HG03103 (cell line): ENCODE data around the gene SEPTIN5.
"Not testable (repeated sequence)": the region's sequence is repeated elsewhere in the genome, so short reads cannot be mapped to it uniquely, and the experiment has no call there.

Experiments used
- ATAC-seq: cut with Tn5 transposase; IDR thresholded peaks from one replicate; pipeline ENCODE4 v1.9.1; 2021; ENCODE audit warnings: low read depth; ENCODE audit not compliant: unreplicated experiment

SEPTIN5 gene

DNA sequence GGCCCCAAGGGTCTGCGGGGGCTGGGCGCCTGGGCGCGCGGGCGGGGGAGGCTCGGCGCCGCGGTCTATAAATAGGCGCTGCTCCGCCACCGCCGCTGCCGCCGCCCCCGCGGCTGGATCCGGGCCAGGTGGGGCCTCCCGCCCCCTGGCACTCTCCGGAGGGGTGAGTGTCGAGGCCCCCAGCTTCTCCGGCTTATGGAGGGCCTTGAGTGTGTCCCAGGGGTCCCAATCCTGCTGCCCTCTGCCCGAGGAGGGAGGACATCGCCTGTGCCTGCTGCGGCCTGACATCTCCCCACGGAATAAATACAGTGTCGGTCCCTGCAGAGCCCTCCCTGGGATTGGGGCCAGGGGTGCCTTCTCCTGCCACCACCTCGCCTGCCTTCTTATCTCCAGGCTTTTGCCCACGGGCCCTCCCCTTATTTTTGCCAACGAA lies 4.8 kb downstream of the SEPTIN5 start:
- ATAC-seq = no peak

DNA sequence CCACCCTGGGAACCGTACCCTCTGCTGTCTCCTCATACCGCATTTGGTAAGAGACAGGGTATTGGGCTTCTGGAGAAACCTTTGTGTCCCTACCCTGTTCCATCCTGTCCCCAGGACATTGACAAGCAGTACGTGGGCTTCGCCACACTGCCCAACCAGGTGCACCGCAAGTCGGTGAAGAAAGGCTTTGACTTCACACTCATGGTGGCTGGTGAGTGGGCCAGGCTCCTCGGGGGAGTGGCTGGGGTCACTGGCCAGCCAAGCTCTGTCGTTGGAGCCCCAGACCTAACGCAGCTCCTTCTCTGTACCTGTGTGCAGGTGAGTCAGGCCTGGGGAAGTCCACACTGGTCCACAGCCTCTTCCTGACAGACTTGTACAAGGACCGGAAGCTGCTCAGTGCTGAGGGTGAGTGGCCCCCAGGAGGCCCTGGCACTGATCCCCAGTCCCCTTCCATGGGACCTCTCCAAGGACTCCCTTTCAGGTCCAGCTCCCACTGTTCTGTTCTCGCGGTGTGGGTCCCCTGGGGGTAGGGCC lies 5.3 kb downstream of the SEPTIN5 start:
- ATAC-seq = no peak

DNA sequence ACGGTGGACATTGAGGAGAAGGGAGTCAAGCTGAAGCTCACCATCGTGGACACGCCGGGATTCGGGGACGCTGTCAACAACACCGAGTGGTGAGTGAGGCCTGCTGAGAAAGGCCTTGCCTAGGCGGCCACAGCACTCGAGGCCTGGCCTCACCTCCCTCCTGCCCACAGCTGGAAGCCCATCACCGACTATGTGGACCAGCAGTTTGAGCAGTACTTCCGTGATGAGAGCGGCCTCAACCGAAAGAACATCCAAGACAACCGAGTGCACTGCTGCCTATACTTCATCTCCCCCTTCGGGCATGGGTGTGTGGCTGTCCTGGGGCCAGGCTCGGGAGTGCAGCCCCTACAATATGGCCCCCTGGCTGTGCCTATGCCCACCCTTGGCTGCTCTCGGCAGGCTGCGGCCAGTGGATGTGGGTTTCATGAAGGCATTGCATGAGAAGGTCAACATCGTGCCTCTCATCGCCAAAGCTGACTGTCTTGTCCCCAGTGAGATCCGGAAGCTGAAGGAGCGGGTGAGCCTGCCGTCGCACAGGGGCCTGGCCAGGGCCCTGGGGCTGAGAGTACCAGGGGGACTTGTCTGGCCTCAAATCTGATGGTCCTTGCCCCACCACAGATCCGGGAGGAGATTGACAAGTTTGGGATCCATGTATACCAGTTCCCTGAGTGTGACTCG lies 6.0 kb downstream of the SEPTIN5 start:
- ATAC-seq = no peak

DNA sequence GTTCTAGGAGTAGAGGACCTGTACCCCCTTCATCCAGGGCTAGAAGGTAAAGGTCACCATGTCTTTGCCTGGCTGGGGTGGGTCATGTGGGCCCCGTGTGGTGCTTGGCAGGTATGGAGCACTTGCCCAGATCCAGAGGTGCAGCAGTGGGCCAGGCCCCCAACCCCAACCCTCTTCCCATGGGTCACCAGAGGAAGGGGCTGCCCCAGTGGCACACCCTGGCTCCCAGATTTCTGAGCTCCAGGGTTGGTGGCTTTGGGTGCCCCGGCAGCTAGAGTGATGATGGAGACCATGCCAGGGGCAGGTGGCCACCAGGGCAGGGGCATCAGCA lies 6.7 kb downstream of the SEPTIN5 start:
- no peak for ATAC-seq

DNA sequence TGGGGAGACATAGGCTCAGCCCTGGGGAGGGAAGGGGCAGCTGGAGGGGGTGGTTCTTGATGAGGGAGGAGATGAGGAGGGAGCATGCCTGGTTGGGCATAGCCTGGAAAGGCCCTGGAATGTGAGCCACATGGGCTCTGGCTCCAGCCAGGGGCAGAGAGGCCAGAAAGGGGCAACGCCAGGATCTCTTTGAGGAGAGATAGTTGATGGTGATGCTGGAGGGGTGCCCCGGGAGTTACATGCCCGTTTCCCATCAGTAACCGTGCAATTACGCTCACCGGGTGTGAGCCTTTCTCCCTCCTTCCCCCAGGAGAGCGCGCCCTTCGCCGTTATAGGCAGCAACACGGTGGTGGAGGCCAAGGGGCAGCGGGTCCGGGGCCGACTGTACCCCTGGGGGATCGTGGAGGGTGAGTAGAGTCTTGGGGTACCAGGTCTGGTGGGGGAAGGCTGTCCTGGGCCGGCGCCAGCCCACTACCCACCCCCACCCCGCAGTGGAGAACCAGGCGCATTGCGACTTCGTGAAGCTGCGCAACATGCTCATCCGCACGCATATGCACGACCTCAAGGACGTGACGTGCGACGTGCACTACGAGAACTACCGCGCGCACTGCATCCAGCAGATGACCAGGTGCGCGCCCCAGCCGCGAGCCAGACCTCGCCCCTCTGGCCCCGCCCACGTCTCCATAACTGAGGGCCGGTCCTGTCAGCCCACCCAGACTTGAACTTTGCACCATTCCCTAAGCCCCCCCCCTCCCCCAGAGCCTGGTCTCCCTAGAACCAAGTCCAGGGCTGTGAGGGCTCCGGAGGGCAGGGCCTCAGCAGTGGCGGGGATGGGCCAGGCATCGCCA lies 7.3 kb downstream of the SEPTIN5 start:
- ATAC-seq = no peak

DNA sequence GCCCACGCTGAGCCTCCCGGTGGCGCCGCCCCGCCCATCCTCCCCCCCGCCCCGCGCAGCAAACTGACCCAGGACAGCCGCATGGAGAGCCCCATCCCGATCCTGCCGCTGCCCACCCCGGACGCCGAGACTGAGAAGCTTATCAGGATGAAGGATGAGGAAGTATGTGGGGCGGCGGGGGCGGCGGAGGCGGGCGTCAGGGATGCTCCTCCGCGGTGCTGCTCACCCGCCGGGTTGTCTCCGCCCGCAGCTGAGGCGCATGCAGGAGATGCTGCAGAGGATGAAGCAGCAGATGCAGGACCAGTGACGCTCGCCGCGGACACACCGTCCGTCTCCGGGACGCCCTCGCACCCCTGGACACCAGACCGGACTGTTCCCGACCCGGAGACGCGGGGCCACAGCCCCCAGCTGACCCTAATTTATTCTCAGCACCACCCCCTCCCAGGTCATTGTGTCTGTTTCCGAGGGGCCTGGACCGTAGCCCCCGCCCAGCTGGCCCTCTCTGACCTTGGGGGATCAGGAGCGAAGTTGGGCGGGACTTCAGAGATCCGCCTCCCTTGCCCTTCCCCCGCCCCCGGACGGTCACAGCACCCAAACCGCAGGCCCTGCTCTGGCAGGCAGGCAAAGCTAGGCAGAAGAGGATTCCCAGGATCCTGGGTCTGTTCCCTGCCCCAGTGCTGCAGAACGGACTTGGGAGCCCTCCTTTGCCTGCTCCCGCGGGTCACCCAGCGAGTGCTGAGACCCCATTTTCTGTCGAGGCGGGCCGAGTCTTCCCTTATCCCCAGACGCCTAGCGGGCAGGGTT lies 8.1 kb downstream of the SEPTIN5 start:
- ATAC-seq = no peak

DNA sequence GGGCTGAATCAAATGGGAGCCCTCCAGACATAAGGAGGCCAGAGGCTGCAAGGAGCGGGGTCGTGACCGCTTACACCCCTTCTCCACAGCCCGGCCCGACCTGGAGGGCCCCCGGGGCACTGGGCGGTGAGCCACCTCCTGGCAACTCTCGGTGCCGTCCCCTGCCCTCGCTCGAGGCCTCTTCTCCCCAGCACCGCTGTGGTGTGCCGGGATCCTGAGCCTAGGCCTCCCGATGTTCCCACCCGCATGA lies 8.6 kb downstream of the SEPTIN5 start:
- ATAC-seq = no peak

DNA sequence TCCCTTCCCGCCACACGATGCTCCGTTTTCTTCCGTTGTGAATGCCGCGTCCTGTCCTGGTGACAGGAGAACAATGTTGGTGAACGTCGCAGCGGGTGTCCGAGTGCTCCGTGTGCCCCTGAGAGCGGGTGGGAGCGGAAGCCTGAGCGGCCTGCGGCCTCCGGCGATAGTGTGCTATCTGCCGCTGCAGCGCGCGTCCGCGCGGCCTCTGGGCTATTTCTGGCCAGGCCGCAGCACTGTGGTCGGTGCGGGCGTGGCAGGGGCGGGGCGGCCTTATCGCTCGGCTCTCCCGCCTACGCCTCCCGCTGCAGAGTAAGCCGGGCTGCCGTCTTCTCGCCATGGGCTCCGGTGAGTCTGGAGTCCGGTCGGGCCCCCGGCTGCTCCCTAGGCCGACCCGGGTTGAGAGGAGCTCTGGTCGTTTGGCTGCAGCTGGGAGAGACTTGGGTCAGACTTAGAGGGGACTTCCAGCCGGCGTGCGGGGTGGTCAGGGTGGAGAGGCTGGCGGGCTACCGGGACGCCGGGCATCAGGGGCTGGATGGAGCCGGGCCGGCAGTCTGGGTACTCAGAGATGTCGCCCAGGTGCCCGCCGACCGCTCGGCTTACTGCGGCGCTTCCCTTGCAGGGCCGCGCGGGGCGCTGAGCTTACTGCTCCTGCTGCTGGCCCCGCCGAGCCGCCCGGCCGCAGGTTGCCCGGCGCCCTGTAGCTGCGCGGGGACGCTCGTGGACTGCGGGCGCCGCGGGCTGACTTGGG lies 9.1 kb downstream of the SEPTIN5 start, which contains the start of gene GP1BB:
Gene GP1BB (plus strand): TSS at position 308 of the 751 bp plus-strand sequence. CDS start 31 bp downstream, at position 339.
- no peak for ATAC-seq

DNA sequence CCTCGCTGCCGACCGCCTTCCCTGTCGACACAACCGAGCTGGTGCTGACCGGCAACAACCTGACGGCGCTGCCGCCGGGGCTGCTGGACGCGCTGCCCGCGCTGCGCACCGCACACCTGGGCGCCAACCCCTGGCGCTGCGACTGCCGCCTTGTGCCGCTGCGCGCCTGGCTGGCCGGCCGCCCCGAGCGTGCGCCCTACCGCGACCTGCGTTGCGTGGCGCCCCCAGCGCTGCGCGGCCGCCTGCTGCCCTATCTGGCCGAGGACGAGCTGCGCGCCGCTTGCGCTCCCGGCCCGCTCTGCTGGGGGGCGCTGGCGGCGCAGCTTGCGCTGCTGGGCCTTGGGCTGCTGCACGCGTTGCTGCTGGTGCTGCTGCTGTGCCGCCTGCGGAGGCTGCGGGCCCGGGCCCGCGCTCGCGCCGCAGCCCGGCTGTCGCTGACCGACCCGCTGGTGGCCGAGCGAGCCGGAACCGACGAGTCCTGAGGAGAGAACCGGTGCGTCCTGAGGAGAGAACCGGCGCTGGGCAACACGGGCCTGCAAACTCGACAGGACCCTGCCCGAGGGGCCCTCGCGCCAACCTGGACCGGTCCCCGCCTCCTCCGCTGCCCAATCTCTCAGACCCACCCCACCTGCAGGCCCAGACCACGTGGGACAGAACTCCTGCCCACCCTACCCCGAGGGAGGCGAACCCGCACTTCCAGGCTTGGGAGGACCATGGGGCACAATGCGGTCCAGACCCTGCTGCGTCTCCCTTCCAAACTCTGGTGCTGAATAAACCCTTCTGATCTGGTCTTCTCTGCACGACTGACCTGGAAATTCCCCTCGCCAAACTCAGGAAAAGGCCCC lies 9.9 kb downstream of the SEPTIN5 start:
- ATAC-seq = no peak

DNA sequence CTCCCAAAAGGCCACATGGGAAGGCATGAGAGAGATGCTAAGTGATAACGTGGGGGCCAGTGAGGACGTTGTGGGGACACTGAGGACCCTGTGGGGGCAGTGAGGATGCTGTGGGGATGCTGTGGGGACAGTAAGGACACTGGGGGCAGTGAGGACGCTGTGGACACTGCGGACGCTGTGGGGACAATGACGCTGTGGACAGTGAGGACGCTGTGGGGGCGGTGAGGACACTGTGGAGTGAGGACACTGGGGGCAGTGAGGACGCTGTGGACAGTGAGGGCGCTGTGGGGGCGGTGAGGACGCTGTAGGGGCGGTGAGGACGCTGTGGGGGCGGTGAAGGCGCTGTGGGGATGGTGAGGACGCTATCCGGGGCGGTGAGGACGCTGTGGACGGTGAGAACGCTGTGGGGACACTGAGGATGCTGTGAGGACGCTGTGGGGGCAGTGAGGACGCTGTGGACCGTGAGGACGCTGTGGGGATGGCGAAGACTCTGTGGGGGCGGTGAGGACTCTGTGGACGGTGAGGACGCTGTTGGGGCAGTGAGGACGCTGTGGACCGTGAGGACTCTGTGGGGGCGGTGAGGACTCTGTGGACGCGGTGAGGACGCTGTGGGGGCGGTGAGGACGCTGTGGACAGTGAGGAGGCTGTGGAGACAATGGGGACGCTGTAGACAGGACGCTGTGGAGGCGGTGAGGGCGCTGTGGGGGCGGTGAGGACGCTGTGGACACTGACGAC lies 10.8 kb downstream of the SEPTIN5 start:
- ATAC-seq = no peak

DNA sequence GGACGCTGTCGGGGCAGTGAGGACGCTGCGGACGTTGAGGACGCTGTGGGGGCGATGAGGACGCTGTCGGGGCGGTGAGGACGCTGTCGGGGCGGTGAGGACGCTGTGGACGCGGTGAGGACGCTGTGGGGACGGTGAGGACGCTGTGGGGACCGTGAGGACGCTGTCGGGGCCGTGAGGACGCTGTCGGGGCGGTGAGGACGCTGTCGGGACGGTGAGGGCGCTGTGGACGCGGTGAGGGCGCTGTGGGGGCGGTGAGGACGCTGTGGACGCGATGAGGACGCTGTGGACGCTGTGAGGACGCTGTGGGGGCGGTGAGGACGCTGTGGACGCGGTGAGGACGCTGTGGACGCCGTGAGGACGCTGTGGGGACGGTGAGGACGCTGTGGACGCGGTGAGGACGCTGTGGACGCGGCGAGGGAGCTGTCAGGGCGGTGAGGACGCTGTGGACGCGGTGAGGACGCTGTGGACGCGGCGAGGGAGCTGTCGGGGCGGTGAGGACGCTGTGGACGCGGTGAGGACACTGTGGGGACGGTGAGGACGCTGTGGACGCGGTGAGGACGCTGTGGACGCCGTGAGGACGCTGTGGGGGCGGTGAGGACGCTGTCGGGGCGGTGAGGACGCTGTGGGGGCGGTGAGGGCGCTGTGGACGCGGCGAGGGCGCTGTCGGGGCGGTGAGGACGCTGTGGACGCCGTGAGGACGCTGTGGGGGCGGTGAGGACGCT lies 11.9 kb downstream of the SEPTIN5 start:
- ATAC-seq = not testable (repeated sequence)

DNA sequence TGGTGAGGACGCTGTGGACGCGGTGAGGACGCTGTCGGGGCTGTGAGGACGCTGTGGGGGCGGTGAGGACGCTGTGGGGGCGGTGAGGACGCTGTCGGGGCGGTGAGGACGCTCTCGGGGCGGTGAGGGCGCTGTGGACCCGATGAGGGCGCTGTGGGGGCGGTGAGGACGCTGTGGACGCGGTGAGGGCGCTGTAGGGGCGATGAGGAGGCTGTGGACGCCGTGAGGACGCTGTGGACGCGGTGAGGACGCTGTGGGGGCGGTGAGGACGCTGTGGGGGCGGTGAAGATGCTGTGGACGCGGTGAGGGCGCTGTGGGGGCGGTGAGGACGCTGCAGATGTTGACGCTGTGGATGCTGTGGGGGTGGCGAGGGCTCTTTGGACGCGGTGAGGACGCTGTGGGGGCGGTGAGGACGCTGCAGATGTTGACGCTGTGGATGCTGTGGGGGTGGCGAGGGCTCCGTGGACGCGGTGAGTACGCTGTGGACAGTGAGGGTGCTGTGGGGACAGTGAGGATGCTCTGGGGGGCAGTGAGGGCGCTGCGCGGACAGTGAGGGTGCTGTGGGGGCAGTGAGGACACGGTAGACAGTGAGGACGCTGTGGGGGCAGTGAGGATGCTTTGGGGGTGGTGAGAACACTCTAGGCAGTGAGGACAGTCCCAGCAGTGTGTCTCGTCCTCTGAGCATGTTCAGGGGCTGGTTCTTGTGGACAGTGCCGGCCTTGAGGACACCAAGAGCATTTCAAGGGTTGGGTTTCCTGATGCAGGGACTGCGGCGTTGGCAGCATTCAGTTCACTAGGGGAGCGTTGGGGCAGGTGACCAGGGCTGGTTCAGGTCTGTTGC lies 13.2 kb downstream of the SEPTIN5 start:
- ATAC-seq = no peak

DNA sequence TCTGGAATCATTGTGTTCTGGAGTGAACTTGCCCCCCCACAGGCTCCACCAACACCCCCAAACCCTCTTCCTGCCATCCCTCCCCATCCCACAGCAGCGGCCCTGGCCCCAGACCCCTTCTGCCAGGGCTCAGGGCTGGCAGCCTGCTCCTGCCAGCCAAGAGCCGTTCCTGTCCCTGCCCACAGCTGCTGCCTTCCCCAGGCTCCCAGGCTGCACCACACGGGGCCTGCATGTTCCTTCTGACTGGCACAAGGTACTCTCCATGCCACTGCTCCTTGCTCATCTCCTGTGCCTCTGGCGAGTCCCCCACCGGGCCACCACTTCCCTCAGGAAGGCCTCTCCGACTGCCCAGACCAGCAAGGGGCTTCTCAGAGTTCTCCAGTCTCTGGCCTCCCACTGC lies 14.0 kb downstream of the SEPTIN5 start:
- no peak for ATAC-seq

DNA sequence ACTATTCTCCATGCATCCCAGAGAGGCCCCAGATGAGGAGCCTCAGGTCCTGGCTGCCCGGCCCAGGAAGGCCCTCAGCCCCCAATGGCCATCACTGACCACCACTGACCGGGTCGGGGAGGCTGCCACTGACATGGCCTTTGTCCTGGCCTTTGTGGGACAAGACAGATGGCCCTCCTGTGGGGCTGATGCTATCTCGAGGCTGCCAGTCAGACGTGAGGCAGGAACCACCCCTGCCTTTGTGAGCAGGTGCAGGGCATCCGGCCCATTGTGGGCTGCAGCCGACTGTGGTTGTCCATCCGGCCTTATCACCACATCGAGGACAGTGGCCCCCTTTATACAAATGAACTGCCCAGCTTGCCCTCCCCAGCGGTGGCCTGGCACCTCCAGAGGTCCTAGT lies 14.5 kb downstream of the SEPTIN5 start:
- ATAC-seq = no peak

DNA sequence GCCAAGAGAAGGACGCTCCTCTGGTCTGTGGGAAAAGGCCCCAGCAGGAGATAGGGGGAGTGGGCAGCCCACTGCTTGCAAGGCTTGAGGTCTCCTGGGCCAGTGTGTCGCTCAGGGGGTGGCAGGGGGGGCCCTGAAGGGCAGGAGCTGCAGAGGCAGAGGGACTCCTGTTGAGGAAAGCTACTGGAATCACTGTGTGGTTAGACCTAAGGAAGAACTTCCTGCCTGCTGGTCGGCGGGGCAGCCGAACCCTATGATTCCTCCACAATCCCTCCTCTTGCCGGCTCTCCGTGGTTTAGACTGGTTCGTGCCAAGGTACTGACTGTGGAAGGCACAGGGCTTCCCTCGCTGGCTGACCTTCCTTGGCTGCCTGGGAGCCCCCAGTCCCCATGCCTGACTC lies 15.2 kb downstream of the SEPTIN5 start:
- no peak for ATAC-seq

DNA sequence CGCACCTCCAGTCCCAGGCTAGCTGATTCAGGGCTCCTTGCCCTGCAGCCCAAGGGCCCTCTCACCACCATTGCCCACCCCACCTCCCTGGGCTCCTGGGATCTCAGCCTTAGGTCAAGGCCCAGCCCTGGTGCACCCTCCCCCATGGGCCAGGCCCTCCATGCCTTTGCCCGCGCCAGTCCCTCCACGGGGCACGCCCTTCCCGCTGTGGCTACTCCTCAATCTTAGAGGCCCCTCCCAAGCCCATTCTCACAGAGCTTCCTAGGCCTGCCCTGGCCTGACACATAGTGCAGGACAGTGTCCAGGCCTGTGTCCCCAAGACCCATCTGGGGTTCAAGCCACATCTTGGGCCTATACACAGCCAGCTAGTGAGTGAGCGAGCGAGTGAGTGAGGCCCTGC lies 15.9 kb downstream of the SEPTIN5 start:
- no peak for ATAC-seq

DNA sequence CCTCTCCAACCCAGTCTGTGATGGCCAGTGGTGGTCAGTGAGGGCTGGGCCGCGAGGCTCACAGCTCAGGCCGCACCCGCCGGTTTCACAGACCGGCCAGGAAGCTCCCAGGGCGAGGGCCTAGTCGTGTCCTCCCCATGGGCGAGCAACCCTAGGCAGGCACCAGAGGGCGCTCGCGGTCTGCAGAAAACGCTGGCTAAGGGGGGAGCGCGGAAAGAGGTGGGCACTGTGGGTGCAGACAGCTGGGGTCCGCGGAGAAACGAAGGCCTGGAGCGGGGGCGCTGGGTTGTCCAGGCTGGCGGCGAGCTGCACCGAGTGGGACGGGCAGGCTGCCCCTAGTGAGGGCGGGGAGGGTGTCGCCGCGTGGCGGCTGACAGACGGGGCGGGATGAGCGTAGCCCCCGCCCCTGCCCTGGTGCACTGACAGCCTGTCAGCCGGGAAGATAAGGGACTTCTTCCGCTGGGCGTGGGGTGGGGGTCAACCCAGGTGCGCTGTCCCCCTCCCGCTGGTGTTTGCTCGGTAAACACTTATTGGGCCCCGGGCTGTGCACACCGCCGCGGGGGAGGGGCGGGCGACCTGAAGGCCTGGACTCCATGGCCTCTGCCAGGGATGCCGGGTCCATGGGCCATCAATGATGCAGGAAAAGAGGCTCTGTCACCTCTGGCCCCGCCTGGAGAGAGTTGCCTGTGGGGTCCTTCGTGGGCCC lies 16.5 kb downstream of the SEPTIN5 start:
- ATAC-seq = no peak
